Stimulated activated CD8-positive, alpha-beta memory T cell treated with anti-CD3 and anti-CD28 coated beads, Interleukin-12 subunit alpha, Interleukin-12 subunit beta, amount 100 ng/mL, for 4 hours (primary cell): ENCODE results near the gene LINC00632.

Experiments used
- DNase-seq: peaks from one replicate; pipeline ENCODE4 v3.0.0-alpha.2; 2020; ENCODE audit warnings: low read depth

The LINC00632 gene

GRCh38 chrX:140765043-140765784, 55.7 kb downstream of the LINC00632 start:
- no peak for DNase-seq

- DNase-seq, result no peak
Observed at GRCh38 chrX:140766024-140766611, 56.6 kb downstream of the LINC00632 start.

DNA sequence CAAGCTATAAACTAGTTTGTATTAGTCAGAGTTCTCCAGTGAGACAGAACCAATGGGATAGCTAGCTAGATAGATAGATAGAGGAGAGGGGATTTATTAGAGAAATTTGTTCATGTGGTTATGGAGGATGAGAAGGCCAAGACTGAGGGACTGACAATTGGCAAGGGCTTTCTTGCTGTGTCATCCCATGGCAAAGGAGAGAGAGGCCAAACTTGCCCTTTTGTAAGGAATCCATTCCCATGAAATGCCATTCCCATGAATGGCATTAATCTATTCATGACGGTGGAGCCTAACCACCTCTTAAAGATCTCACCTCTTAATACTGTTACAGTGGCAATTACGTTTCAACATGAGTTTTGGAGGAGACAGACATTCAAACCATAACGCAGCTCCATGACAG, 58.1 kb downstream of the LINC00632 start:
- DNase-seq, result no peak

- no peak for DNase-seq
Observed at GRCh38 chrX:140775211-140775610, 65.7 kb downstream of the LINC00632 start.

DNA sequence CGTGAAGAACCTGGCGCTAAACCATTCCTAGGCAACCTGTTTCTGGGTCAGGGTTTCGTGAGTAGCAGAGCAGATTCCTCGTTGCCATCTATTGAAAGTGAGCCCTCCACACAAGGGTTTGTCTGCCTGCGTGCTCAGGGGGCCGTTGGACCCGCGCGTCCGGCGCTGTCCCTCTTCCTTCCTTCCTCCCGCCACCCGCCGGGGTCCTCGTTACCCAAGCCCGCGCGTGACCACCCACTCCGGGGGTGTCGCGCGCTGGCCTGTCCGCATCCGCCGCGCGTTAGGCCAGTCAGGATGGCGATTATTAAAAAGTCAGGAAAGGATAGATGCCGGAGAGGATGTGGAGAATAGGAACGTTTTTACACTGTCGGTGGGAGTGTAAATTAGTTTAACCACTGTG, 66.8 kb downstream of the LINC00632 start:
- no peak for DNase-seq

GRCh38 chrX:140794642-140795041, 85.1 kb downstream of the LINC00632 start:
- DNase-seq, result no peak

DNA sequence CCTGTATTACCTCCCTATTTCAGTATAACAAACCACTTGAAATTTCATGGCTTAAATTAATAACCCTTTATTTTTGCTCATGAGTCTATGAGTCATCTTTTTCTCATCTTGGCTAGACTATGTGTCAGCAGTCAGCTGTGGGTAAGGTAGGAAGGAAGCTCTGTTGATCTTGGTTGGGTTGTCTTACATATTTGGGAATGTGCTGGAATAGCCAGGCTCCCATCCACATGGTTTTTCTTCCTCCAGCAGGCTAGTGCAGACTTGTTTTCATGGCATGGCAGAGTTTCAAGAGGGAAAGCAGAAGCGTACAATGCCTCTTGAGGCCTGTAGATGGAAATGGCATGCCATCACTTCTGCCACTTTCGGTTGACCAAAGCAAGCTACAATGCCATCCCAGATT, 89.7 kb downstream of the LINC00632 start:
- DNase-seq, result no peak

GRCh38 chrX:140804292-140804691, 94.7 kb downstream of the LINC00632 start:
- DNase-seq, result no peak

DNA sequence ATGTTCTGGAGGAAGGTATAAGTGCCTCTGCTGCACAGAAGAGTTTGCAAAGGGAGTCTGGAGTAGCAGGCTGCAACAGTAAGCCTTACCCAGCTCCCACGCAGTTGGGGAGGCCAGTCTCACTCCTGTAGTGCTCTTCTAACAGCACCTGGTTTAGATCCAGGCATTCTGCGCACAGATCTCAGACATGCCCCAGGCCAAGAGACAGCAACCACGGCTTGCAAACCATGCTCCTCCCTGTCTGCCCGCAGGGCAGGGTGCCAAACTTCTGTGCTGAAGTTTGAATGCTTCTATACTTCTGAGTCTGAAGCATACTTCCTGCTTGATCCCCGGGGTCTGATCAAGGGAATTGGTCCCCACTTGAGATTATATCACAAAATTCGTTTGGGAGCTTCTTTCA, 106.3 kb downstream of the LINC00632 start:
- no peak for DNase-seq

DNA sequence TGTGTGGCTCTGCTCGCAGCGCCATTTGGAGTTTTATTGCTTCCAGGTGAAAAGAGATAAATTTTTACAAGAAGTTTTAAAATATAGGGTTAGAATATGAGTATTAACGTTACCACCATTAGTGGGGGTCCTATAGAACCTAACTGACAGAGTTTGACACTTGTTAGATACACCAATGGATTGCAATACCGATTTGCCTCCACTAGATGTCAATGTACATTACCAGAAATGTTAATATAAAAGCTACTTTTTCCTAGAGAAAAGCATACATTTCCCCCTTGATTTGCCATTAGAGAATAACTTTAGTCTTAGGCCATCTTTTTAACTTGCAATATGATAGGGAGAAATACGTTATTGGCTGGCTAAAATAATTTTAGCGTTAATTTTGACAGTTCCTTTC, 108.4 kb downstream of the LINC00632 start:
- no peak for DNase-seq

DNA sequence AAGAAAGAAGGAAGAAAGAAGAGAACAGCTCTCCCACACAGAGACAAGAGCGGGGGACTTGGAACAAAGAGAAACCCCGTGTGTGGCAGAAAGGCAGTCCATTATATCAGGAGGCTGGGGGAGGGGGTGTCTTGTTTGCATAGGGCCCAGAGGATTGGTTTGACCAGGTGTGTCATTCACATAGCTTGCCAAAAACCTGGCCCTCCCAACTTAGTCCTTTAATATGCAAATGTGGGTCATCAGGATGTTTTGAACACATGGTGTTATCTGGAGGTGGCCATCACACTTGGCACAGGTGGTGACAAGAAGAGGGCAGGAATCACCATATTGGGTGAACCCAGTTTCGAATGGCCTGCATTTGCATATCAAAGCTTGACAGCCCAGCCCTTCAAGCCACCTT, 111.7 kb downstream of the LINC00632 start:
- DNase-seq, result no peak

- no peak for DNase-seq
Observed at GRCh38 chrX:140822184-140822583, 112.6 kb downstream of the LINC00632 start.

- no peak for DNase-seq
Observed at GRCh38 chrX:140822861-140823260, 113.3 kb downstream of the LINC00632 start.

DNA sequence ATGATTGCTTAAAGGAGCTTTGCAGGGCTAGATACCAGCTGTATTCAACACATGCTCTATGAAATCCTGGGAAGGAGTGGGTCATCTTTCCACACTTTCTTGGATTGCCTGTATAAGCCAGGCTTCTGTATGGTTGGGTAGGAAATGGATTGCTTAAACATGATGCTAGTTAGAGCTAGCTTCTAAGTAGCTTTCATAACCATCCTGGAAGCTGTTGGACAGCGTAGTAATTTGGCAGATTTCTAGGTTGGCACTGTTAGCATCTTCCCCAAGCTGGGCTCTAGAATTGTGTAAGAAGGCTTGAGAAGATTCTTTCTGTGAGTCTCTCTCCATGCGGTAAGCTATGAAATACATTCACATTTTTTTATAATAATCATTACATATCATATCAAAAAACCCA, 127.3 kb downstream of the LINC00632 start:
- no peak for DNase-seq
